Retinal pigment epithelial cell (primary cell): Measurements from ENCODE around the gene ZNF548.
"Not testable (repeated sequence)": the region's sequence is repeated elsewhere in the genome, so short reads cannot be mapped to it uniquely, and the experiment has no call there.

Experiments
- DNase-seq: peaks from one replicate; pipeline ENCODE4 v3.0.0-alpha.2; 2010; ENCODE audit warnings: low read depth
- H3K4me3 ChIP-seq: 2 replicates; pipeline ENCODE4 v1.5.1; 2011; ENCODE audit warnings: mild to moderate bottlenecking, low read length, control low read depth, moderate library complexity
- CTCF ChIP-seq: conservative IDR thresholded peaks from 2 replicates; pipeline ENCODE4 v1.5.1; 2011; ENCODE audit warnings: low read depth, low read length, control low read depth, inconsistent platforms

ZNF548 gene

GRCh38 chr19:57357406-57357805, 32.2 kb upstream of the ZNF548 start:
- H3K4me3 ChIP-seq = no peak overlapping the region
- TF ChIP-seq CTCF = no peak
- DNase-seq = no peak

GRCh38 chr19:57359300-57359699, 30.4 kb upstream of the ZNF548 start:
- no peak overlapping the region for H3K4me3 ChIP-seq
- DNase-seq = no peak
- no peak for TF ChIP-seq CTCF

- no peak for DNase-seq
- H3K4me3 ChIP-seq = peak overlapping the region; percentile 82
- TF ChIP-seq CTCF = no peak
Observed at GRCh38 chr19:57362419-57362818, 27.2 kb upstream of the ZNF548 start.

- no peak for TF ChIP-seq CTCF
- H3K4me3 ChIP-seq = peak within 1 kb of the TSS; percentile 82
- peak; percentile 97 for DNase-seq
Observed at GRCh38 chr19:57362997-57363687, 26.5 kb upstream of the ZNF548 start, which contains the start of the genes TRAPPC2B and ZNF547. TRAPPC2B (plus strand) TSS chr19:57363551; CDS start chr19:57364834, 1,283 bp downstream. ZNF547 (plus strand) TSS chr19:57363551; CDS start chr19:57368556, 5,005 bp downstream.

- DNase-seq = no peak
- H3K4me3 ChIP-seq = peak overlapping the region; percentile 82
- no peak for TF ChIP-seq CTCF
Observed at GRCh38 chr19:57363688-57364181, 25.9 kb upstream of the ZNF548 start.

- no peak for DNase-seq
- no peak overlapping the region for H3K4me3 ChIP-seq
- no peak for TF ChIP-seq CTCF
Observed at GRCh38 chr19:57366776-57367175, 22.9 kb upstream of the ZNF548 start.

- no peak overlapping the region for H3K4me3 ChIP-seq
- no peak for DNase-seq
- no peak for TF ChIP-seq CTCF
Observed at GRCh38 chr19:57374179-57374578, 15.5 kb upstream of the ZNF548 start.

GRCh38 chr19:57374647-57375046, 15.0 kb upstream of the ZNF548 start:
- not testable (repeated sequence) for DNase-seq

More at GRCh38 chr19:57374647-57375046, 15.0 kb upstream of the ZNF548 start:
- not testable (repeated sequence) for H3K4me3 ChIP-seq
